Eye (tissue), 1 donor: Measurements from ENCODE around the gene FAM149A.
A peak's percentile ranks its signal among the peaks of the same experiment; 100 is the strongest.

Experiments
- DNase-seq: peaks from one replicate; pipeline ENCODE4 v3.0.0-alpha.2; 2015

The FAM149A gene

GRCh38 chr4:186104114-186104889, at the start of gene FAM149A:
FAM149A (plus strand) TSS chr4:186104704.
- peak; percentile 68 for DNase-seq

GRCh38 chr4:186058253-186058979, 46.1 kb upstream of the FAM149A start:
- DNase-seq: no peak

GRCh38 chr4:186058980-186059316, 45.6 kb upstream of the FAM149A start:
- DNase-seq: no peak

DNA sequence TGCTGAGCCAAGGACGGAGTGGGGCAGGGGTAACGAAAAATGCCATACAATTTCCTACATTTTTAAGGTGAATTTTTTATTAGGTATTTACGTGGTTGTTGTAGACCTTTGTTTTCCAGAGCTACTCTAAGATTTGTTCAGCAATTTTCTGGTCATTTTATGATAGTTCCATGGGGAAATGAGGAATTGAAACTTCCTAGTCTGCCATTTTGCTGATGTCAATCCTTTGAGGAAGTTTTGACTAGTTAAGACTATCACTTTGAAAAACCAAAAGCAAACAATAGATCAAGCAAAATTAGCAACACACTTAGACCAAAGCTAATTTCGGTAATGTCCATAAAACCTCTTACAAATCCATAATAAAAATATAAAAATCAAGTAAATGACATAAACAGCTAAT, 42.6 kb upstream of the FAM149A start:
- DNase-seq: no peak

GRCh38 chr4:186067757-186068385, 36.6 kb upstream of the FAM149A start:
- DNase-seq: peak; percentile 57

GRCh38 chr4:186068581-186069348, 35.7 kb upstream of the FAM149A start, which contains the start of gene TLR3:
TLR3 (plus strand) TSS chr4:186069156; CDS start chr4:186076620, 7,464 bp downstream.
- peak; percentile 23 for DNase-seq

DNA sequence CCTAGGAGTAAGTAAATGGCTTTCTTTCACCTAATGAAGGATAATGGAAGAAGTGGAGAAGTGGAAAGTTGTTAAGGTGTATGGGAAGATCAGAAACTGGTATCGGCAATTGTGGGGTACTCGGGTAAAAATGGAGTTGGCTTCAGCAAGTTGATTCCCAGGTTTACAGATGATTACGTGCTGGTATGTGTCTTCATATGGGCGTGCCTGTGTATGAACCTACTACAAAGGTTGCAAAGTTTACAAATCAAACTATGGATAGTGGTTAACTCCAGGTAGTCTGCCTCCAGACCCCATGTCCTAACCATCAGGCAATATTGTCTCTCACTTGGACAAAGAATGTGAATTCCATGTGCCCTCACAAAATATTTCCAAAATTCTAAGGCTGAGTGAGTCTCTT, 34.8 kb upstream of the FAM149A start:
- no peak for DNase-seq

DNA sequence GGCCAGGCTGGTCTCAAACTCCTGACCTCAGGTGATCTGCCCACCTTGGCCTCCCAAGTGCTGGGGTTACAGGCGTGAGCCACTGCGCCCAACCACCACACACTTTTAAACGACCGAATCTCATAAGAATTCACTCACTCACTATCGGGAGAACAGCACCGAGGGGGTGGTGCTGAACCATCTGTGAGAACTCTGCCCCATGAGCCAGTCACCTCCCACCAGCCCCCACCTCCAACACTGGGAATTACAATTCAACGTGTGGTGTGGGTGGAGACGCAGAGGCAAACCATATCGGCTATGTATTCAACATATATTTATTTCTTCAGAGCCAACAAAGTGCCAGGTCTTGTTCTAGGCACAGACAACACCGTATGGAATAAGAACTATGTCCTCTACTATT, 32.0 kb upstream of the FAM149A start:
- no peak for DNase-seq

DNA sequence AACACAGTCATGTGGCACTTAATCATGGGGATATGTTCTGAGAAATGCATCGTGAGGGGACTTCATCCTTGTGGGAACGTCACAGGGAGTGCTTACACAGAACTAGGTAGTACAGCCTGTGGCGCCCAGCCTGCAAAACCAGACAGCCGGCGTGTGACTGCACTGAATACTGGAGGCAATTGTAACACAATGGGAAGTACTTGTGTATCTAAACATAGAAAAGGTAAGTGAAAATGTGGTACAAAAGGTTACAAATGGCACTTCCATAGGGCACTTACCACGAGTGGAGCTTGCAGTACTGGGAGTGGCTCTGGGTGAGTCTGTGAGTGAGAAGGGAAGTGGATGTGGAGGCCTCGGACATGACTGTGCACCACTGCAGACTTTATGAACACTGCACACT, 30.3 kb upstream of the FAM149A start:
- DNase-seq: no peak

DNA sequence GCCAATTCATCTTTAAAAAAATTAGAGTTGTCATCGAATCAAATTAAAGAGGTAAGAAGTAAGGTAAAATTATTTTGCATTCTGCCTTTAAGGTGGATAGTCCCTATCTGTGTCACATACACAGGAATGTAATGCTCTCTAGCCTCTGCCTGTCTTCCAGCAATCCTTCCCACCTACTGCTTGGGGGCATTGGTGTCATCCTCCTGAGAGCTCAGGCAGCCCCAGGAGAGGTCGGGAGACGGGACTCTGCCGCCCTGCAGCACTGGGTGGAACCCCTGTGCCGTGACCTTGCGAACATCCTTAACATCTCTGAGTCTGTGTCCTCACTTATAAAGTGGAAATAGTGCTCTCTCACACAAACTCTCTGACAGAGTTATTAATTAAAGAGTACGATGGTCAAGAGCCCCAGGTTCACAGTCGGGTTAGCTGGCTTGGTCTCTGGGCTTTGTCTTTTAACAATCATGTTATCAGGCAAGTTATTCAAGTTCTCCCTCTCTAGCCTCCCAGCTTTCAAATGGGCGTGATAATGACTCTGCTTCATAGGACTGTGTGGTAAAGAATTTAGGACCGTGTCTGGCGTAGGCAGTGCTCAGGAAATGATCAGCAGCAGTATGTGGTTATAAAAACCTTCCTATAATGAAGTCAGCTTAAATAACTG, 25.4 kb upstream of the FAM149A start:
- DNase-seq: peak; percentile 32

DNA sequence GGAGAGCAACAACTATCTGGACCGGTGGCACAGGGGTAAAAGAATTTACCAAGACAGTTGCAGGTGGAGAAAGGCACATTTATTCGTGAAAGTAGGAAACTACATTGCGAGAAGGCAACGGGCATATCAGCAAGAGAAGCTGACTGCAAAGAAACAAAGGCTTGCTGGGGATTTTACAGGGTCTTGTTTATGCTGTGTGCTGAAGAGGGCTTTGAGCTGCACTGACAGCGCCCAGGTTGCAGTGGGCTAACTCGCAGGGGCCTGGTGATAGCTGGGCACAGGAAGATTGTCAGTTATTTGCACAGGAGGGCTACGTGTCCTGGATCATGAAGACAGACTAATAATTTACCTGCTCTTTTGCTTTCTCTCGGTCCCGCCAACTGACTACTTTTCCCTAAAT, 24.8 kb upstream of the FAM149A start:
- DNase-seq: peak; percentile 23

DNA sequence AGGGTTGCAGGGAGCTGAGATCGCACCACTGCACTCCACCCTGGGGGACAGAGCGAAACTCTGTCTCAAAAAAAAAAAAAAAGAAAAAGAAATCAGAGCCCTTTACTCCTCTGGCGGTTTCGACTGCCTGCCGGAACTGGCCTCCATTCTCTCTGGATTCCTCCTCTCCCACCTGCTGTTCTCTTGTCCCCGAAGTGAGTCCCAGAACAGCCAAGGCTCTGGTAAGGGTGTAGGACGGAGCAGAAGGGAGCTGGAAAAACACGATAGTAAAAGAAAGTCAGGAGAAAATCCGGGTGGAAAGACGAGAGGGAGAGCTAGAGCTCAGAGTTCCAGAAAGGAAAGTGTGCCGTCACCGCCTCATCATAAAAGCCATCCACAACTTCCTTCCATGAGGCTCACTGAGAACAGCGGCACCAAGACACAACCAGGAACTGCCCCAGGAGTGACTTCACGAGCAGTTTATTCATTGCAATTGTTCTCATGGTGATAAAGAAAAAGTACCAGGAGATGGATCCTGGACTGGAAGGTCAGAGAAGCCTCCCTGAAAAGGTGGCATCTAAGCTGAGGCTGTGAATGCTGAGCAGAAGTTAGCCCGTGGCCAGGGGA, 23.2 kb upstream of the FAM149A start:
- DNase-seq: peak; percentile 23

- no peak for DNase-seq
Measured at GRCh38 chr4:186082221-186082620, 22.3 kb upstream of the FAM149A start.

DNA sequence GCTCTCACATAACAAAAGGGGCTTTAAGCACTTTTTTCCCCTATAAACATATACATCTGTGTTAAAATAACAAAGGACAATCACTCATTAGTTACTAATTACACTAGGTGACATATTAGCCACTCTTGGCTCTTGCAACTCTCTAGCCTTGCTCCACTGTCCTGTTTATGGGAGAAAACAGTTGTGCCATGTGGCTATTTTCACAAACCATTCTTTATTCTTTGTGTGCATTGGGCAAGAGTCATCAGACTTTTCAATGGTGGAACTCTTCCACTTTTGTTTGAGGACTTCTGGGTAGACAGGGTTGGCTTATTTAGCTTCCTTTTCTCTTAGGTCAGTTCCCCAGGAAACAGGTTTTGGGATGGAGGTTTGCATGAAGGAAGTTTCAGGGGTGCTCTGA, 16.0 kb upstream of the FAM149A start:
- no peak for DNase-seq

DNA sequence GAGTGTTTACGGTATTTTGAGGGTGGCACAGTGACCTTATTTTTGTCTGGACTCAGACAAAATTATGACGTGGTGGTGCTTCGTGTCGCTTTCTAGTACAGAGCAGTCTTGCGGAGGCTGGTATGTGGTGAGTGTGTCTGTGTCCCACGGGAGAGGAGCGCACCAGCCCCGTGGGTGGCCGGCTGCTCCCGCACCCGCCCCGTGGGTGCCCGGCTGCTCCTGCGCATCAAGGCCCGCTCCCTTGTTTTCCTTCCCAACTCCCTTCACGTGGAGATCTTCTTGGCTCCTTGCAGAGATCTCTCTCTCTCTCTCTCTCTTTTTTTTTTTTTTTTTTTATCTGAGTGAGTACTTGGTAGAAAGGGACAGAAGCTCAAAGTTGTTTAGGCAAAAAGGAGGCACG, 12.2 kb upstream of the FAM149A start:
- no peak for DNase-seq

DNA sequence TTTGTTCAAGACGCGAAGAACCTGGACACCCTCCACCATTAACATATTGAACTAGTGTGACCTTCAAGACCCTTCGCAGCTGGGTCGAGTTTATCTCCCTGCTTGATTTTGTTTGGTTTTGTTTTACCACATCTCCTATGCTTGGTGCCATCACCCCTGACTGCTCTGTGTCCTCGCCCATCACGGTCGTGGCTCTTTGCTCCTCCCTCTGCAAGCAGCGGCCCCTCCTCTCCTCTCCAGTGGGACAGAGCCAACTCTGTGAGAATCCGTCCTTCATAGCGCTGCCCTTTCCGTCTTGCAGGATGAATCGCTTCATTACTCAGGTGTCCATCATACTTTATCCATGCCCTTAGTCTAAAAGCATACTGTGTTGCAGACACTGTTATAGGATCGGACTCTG, 9.1 kb upstream of the FAM149A start:
- DNase-seq: no peak

GRCh38 chr4:186096681-186097165, 7.8 kb upstream of the FAM149A start:
- DNase-seq: no peak

- DNase-seq: no peak
Measured at GRCh38 chr4:186097386-186097785, 7.1 kb upstream of the FAM149A start.

- DNase-seq: no peak
Measured at GRCh38 chr4:186102931-186103330, 1.6 kb upstream of the FAM149A start.

- peak; percentile 71 for DNase-seq
Measured at GRCh38 chr4:186104890-186105646, 564 bp downstream of the FAM149A start.

DNA sequence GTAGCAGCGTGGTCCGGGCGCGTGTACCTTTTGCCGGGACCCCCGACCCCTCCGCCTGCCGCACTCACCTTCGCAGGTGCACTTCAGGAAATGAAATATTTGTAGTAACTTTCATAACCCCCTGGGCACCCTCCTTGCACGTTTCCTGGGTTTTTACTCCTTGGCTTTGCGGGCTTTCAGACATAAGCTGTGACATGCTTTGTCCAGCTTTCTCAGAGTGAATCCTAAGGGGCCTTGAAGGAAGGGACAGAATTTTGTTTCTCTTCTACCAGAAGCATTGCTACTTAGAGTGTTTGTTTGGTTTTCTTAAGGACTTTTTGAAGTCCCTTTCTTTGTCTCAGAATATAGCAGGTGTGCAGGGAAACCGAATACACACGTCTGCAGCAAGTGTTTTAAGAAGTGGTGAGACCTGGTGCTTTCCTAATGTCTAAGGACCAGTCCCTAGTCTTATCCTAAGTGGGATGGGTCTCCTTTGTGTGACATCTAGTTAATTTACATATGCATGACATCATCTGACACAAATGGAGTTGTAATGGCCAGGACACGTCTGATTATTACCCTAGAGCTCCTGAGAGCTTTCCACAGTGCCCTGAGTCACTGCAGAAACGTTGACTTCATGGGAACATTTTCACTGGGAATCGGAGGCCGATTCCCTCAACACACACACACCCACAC, 1.3 kb downstream of the FAM149A start:
- DNase-seq: peak; percentile 66
